ENCODE results near the gene SLC12A6.
"Not testable (repeated sequence)": the region's sequence is repeated elsewhere in the genome, so short reads cannot be mapped to it uniquely, and the experiment has no call there.

Gene SLC12A6

DNA sequence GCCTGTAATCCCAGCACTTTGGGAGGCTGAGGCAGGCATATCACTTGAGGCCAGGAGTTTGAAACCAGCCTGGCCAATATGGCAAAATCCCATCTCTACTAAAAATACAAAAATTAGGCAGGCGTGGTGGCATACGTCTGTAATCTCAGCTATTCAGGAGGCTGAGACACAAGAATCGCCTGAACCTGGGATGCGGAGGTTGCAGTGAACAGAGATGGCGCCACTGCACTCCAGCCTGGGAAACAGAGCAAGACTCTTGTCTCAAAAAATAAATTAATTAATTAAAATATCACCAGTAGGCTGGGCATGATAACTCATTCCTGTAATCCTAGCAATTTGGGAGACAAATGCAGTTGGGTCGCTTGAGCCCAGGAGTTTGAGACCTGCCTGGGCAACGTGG is 144.3 kb downstream of the SLC12A6 start:
- not testable (repeated sequence) for DNase-seq (ENCODE audit: low read depth)

- DNase-seq (ENCODE audit: low read depth), result no peak
Measured at GRCh38 chr15:34188711-34189110, 148.9 kb downstream of the SLC12A6 start.

- DNase-seq (ENCODE audit: low read depth), result no peak
Measured at GRCh38 chr15:34185666-34186065, 151.9 kb downstream of the SLC12A6 start.

DNA sequence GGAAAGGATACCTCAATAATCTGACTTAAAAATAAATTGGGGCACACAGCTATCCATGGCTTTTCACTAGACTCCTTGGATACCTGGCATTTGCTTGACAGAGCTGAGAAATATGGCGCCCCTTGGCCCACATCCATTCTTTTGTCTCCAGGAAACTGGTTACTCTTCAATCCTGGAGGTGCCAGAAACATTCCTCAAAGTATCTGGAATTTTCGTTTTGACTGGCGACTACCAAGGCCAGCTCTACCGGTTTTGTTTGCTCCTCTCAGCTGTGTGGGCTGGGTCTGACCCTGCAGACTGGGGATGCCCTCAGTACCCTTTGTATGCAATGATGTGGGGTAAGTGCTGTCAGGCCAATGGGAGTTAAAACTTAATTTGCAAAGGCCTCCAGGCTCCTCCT is 154.6 kb downstream of the SLC12A6 start:
- DNase-seq (ENCODE audit: low read depth), result no peak
